Measurements from ENCODE around the gene C1QB. TPM values are rescaled to one million over a fixed set of nuclear protein-coding genes. Genes with fewer than 3 reads are reported as not detected.

Gene C1QB
- total RNA-seq, 1 experiment from 2014 or later, result not detected

- no peaks in the 10 kb centered on the region for H3K9me2 ChIP-seq (ENCODE audit: insufficient read depth)
- POLR2A ChIA-PET (ENCODE audit: unreplicated experiment), result no interaction called here
- no peak within 1 kb of the TSS for H3K27ac ChIP-seq
- 0 out of 2 replicates have a peak, but pooled peaks cover 5% of the 10 kb centered on the region for H3K4me1 ChIP-seq (replicated peaks; ENCODE audit: insufficient read depth)
- peak in 1 of 2 experiments; percentile 60 for DNase-seq
- CTCF ChIA-PET, result no interaction called here
- BruUV-seq (replicated peaks), result no TSS peak
- H4K20me1 ChIP-seq (ENCODE audit: insufficient read depth), result no peaks in the 10 kb centered on the region
- peak within 1 kb of the TSS; percentile 69; the same call in 1 of the 2 replicates for H2AFZ ChIP-seq
- no peaks in the 10 kb centered on the region for H3K27me3 ChIP-seq (ENCODE audit: insufficient read depth, low read depth)
- peak within 1 kb of the TSS; percentile 66 for H3K4me3 ChIP-seq
- H3F3A ChIP-seq (ENCODE audit: insufficient read depth, low read depth), result no peaks in the 10 kb centered on the region
- no peaks in the 10 kb centered on the region for H3K36me3 ChIP-seq (ENCODE audit: low read depth)
- intact Hi-C loops (cut with micrococcal nuclease; ENCODE audit: unreplicated experiment), result loop anchor here (1.0 to 5.0 kb wide), 2 partner anchors 37 to 116 kb away; no protein-coding TSS in a partner anchor
- TF ChIP-seq CTCF (conservative IDR thresholded peaks at IDR 0.05) (no peak), EZH2 (IDR thresholded peaks at IDR 0.05; ENCODE audit: low read depth) (no peak)
- no peaks in the 10 kb centered on the region for H3K79me2 ChIP-seq (ENCODE audit: low read depth)
- H3K9me3 ChIP-seq (ENCODE audit: insufficient read depth, low read depth), result no peaks in the 10 kb centered on the region
- peak within 1 kb of the TSS; percentile 91 for H3K4me2 ChIP-seq
These were observed 57.6 kb downstream of the C1QB start, which contains the start of gene EPHB2 for GRCh38 chr1:22710701-22711049. Gene EPHB2 (plus strand): TSS chr1:22710839. CDS start chr1:22710983, 144 bp downstream.

- TF ChIP-seq CTCF (conservative IDR thresholded peaks at IDR 0.05) (no peak), EZH2 (IDR thresholded peaks at IDR 0.05; ENCODE audit: low read depth) (no peak)
These were observed 58.0 kb downstream of the C1QB start for GRCh38 chr1:22711071-22711470.

More at GRCh38 chr1:22711071-22711470, 58.0 kb downstream of the C1QB start:
- Histone ChIP-seq H3K36me3 (ENCODE audit: low read depth) (no peaks in the 10 kb centered on the region), H2AFZ (no peak overlapping the region), H3K4me2 (peak overlapping the region; percentile 91; the same call in 1 of the 2 replicates), H3K4me1 (replicated peaks; ENCODE audit: insufficient read depth) (0 out of 2 replicates have a peak, but pooled peaks cover 5% of the 10 kb centered on the region), H3K4me3 (peak overlapping the region; percentile 66; the same call in 1 of the 2 replicates), H3K9me3 (ENCODE audit: insufficient read depth, low read depth) (no peaks in the 10 kb centered on the region), H4K20me1 (ENCODE audit: insufficient read depth) (no peaks in the 10 kb centered on the region), H3K79me2 (ENCODE audit: low read depth) (no peaks in the 10 kb centered on the region), H3F3A (ENCODE audit: insufficient read depth, low read depth) (no peaks in the 10 kb centered on the region), H3K27me3 (ENCODE audit: insufficient read depth, low read depth) (no peaks in the 10 kb centered on the region), H3K9me2 (ENCODE audit: insufficient read depth) (no peaks in the 10 kb centered on the region), H3K27ac (no peak overlapping the region)
- CTCF ChIA-PET, result no interaction called here
- POLR2A ChIA-PET (ENCODE audit: unreplicated experiment), result no interaction called here
- intact Hi-C loops (cut with micrococcal nuclease; ENCODE audit: unreplicated experiment), result loop anchor here (5.0 kb wide), 1 partner anchor 36 kb away; no protein-coding TSS in a partner anchor
- no peak for DNase-seq
- BruUV-seq (replicated peaks), result no TSS peak

Small RNA genes lying within 50 kb of the gene (microRNA-seq; reads per million reads assigned to microRNA genes)
- not detected for gene MIR6127 (ENCODE audit: borderline number of aligned reads, borderline replicate concordance)

Other genes with a start within 250 kb of the C1QB start
- gene ZBTB40, start 201.4 kb upstream of the C1QB start, total RNA-seq (2021), result 13.7 and 21.4 TPM in 2 replicates
- not detected in 2 replicates for gene EPHA8, start 89.7 kb upstream of the C1QB start, total RNA-seq (2021)
- not detected in 2 replicates for gene C1QA, start 16.6 kb upstream of the C1QB start, total RNA-seq (2021)
- not detected in 2 replicates for gene C1QC, start 9.6 kb upstream of the C1QB start, total RNA-seq (2021)
- 26.7 and 31.1 TPM in 2 replicates for gene EPHB2, start 57.6 kb downstream of the C1QB start, total RNA-seq (2021)